GM10847 (cell line): ENCODE measurements around the gene BTK.

ENCODE experiments used
- POLR2A ChIP-seq: IDR thresholded peaks from 2 replicates; pipeline ENCODE4 v1.6.1; 2011; ENCODE audit not compliant: insufficient read length; ENCODE audit errors: extremely low read depth

Gene BTK

DNA sequence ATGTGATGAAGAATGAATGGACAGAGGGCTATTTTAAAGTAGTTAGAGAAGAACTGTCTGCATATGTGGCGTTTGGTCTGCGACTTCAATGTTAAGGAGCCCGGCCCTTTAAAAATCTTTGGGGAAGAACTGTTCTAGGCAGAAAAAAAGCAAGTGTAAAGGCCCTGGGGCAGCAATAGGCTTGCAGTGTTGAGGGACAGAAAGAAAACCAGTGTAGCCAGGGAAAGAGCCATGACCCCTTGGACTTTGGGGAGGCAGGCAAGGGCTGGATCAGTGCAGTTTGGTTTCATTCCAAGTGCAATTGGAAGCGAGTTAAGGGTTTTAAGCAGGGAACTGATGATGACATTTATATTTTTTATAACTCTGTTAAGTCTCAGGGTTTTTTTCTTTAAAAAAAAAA lies 13.8 kb upstream of the BTK start:
- TF ChIP-seq POLR2A, result no peak

DNA sequence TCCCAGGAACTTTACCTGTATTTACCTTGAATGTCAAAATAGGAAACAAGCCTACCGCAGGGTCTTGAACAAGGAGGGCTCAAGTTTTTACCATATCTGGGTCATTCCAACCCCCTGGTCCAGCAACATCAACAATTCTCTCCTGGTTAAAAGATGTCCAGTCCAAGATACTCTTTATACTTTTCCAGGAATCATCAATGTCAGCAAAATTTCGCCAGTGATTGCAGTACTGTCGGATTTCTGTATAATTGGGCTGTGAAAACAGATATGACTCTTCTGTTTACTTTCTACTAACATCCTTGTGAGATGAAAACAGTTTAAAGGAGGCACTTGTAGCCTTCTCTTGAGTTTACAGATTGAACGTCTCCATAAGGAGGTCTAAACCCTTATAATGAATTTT lies 12.7 kb upstream of the BTK start:
- TF ChIP-seq POLR2A, result no peak

DNA sequence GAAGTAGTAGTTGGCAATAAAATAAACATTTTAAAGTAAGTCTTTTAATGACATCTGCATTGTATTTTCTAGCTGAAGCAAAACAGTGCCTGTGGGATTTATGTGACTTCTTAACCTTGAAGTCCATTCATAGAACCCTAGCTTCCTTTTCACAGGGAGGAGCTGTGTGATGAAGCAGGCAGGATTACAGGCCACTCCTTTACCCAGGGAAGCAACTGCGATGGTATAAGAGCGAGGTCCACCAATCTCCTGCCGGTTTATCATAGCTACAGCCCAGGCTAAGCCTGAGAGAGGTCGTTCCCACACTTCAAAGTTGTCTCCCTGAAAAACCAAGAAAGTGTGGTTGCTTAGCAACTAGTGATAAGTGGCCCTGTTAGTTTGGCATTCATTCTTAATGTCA lies 11.8 kb upstream of the BTK start:
- no peak for TF ChIP-seq POLR2A

DNA sequence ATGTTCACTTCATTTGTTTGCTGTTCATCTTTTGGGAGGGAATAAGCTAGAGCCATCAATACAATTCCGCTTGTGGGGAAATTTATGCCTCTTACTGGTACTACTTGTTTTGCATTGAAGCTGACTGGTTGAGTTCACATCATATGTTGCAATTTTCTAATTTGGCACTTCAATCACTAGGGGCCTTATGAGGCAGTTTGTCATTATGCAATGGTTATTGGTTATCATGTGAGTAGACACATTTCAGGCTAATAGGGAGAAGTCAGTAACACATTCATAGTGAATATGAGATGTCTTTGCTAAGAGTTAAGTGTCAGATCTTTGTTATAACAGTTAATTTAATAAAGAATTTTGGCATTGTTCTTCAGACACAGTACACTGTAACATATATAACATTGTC lies 9.8 kb upstream of the BTK start:
- TF ChIP-seq POLR2A, result no peak

DNA sequence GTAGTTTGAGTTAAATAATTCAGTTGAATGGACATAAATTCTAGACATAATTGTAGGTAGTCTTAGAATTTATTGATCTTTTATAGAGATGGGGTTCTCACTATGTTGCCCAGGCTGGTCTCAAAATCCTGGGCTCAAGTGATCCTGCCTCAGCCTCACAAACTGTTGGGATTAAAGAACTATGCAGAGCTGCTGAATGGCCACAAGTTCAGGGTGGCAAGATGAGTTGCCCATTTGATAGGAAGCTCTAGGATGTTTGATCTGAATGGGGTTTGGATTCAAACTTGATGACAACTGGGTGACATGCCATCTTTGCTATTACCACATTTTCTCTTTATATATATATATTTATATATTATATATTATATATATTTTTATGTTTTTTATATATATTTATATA lies 8.4 kb upstream of the BTK start:
- TF ChIP-seq POLR2A, result no peak

DNA sequence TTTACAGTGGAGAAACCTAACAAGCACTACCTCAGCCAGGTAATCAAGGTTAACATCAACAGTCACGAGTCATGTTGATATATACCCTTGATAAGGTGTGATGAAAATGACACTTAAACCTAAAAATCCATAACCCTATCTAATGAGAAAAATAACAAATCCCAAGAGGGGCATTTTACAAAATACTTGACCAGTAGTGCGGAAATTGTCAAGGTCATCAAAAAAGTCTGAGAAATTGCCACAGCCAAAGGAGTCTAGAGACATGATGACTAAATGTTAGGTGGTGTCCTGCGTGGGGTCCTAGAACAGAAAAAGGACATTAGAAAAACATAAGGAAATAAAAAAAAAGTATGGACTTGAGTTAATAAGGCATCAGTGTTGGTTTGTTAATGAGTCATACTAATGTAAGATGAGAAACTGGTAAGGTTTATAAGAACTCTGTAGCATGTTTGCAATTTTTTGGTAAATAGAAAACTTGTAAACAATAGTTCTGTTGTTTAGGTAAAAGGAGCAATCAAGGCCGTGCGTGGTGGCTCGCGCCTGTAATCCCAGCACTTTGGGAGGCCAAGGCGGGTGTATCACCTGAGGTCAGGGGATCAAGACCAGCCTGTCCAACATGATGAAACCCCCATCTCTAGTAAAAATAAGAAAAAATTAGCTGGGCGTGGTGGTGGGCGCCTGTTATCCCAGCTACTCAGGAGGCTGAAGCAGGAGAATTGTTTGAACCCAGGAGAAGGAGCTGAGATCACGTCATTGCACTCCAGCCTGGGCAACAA lies 7.7 kb upstream of the BTK start:
- TF ChIP-seq POLR2A, result no peak

DNA sequence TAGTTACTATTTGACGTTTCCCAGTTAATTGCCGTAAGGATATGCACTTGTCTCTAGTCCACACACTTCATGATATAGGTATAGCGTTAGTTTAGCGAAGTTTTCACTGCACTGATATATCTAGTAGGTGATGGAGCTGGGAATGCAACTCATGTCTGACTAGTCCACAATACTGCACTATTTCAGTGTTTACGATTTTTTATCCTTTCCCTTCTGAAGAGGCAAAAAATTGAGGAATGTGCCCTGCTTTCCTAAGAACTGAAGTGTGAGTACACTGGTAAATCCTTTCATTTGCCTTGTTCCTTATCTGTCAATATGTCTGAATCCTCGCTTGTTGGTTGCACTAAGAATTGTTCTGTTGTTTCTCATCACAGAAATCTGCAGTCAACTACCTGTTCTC lies 5.8 kb upstream of the BTK start:
- TF ChIP-seq POLR2A, result no peak

DNA sequence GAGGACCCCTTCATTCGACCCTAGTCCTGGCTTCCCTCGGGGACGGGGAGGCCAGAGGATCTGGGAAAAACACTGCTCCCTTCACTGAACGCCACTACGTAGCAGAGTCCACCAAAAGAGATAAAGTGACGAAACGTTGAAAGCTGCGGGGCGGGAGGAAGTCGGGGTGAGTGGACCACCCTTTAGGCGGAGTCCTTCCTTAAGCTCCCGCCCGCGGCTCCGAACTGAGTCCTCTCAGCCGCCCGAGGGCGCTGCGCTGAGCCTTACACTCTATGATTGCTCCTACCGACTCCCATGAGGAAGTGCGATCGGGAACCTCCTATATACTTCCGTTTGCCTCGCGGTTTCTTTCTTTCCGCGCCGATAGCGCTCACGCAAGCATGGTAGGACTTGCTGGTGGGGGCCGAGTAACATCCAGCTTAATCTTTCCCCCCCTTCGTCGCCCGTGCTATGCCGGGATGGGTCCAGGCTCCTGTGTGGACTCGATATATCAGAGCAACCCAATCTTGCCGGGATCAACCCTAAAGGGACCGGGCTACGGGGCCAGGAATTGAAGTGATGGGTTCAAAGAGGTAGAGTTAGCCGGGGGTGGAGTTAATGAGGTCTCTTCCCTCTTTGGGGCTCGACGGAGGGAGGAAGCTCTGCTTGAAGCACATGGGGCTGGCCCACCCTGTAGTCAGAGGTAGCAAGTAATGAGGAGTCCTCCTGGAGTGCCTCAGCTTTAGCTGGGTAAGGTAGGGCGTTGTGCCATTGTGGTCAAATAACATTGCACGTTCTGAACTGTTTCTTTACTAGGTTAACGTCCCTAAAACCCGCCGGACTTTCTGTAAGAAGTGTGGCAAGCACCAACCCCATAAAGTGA lies 4.9 kb upstream of the BTK start, which contains the start of gene RPL36A:
Gene RPL36A, plus strand, starts transcription at position 348 of the 862 bp plus-strand sequence. Its CDS starts 33 bp downstream, at position 381.
- TF ChIP-seq POLR2A, result peak; percentile 89

DNA sequence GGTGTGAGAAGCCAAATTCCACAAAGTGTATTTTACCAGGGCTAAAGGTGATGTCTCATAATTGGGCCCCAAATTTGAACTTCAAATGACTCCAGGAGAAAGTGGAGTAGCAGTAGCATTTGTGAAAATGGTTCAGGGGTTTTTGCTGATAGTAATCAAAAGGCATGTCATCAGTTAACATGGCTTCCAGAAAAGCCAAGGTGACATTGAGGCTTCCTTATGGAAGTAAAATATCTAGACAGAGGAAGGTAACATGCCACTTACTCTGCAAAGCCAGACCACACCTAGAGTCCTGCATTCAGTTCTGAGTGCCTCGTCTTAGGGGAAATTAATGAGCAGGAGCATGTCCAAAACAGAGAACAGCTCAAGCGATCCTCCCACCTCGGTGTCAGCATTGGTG lies 2.6 kb upstream of the BTK start:
- no peak for TF ChIP-seq POLR2A

DNA sequence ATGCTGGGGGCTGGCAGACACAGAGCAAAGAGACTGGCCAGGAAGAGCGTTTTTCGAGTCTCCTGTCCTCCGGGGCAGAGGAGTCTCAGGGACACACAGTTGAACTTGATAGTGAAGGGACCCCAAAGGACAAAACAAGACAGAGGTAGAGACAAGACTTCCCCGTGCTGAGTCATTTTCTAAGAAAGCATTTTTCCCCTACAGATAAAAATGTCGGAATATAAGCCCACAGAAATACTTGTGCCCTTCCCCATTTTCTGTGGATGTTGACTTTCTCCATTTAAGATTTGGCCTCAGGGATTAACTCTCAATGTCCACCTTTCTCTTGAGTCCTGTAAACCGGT lies 523 bp upstream of the BTK start:
- TF ChIP-seq POLR2A, result no peak

DNA sequence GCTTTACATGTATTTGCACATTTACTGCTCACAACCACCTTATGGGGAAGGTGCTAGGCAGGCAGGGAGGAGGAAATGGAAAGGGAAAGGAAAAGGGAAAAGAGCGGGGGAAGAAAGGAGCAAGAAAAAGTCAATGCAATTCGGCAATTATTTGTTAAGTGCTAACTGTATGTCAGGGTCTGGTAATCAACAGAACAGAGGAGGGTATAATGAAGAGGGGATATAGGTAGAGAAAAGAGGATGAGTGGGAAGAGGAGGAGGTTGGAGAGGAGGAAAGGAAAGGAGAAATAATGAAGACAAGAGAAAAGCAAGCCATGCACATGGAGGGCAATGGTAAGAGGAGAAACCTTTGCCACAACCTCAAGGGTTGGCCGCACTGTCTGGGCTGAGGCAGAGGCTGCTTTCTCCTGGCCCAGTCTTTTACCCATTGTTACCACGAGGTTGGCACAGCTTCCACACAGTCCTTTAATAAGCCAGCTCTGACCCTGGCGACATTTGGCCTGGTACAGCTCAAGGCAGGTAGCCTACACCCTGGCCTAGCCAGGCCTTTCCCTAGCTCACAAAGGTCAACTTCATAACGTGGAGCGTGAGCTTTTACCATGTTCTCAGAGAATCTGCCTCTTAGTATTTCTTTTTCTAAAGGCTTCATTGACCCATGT lies 836 bp downstream of the BTK start:
- TF ChIP-seq POLR2A, result no peak

DNA sequence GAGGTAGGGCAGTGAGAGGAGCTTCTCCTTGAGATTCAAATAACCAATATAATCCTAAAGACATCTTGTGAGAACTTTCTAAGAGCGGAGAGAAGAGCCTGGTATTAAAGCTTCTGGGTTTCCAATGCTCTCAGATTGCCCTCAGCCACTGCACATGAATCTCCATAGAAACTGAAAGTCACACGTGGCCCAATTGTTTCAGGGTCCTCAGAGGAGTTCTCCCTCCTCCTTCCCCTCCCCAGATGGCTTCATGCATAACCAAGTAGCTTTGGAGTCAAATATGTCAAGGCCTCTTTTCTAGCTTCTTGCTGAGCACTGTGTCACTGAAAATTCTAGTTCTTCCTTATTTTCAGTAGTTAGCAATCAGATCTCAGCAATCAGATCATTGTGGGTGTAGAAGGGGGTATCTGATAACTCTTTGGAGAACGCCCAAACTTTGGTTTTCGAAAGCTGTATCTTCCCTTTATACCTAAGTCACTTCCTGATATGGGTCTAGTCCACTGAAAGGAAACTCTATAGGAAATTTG lies 2.2 kb downstream of the BTK start:
- no peak for TF ChIP-seq POLR2A

DNA sequence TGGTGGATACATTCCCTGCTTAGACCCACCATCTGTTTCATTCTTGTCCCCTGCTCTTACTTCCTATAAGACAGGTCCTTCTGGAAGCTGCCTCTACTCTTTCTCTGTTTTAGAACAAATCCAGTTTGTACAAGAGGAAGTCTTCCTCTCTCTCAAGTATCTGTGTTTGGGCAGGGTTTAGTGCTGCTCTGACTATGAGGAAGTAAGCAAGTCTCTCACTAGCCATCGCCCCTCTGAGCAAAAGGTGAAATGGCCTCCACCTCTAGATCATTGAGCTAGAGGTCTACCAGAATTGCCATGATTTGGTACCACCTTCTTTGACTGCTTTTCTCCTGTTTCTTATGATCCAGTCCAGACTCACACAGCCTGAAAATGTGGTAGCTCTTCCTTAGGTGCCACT lies 8.4 kb downstream of the BTK start:
- no peak for TF ChIP-seq POLR2A

DNA sequence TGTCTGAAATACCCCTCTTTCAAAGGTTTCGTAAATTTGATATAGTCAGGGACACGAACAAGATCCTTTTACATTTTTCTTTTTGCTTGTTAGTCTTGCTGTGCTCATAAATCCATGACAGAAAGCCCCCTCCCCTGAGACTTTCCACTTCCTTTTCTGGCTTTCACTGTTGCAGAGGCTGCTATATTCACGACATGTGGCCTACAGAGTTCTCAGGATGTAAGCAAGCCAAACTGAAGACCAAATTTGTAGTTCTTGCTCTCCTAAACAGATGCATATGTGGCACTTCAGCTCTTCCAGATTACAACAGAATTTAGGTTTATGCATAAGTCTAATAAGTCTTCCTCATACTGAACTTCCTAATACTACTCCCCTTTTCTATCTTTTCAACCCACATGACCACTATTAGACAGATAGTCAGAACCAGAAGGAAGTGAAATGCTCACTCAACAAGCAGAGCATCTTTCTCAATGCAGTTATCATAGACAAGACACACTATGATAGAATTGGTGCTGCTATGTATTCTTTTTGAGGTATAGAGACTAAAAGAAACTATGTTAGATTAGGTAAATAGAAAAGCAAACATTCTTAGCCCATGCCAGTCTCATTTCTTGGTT lies 15.0 kb downstream of the BTK start:
- TF ChIP-seq POLR2A, result no peak

DNA sequence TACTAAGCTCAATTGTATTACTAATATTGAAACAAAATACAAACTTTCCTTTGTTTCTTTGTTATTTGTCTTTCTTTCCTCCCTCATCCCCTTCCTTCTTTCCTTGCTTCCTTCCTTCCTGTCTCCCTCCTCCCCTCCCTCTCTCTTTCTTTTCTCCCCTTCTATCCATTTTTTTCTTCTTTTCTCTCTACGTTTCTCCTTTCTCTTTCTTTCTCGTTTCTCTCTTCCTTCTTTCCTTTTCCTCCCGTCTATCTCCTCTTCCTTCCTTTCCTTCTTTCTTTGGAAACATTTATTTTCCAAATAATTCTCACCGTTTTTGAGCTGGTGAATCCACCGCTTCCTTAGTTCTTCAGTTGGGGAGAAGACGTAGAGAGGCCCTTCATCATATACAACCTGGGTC lies 16.3 kb downstream of the BTK start:
- no peak for TF ChIP-seq POLR2A
